Measurements from ENCODE around the gene SCYGR1.
"Not testable (repeated sequence)": the region's sequence is repeated elsewhere in the genome, so short reads cannot be mapped to it uniquely, and the experiment has no call there.

SCYGR1 gene

DNA sequence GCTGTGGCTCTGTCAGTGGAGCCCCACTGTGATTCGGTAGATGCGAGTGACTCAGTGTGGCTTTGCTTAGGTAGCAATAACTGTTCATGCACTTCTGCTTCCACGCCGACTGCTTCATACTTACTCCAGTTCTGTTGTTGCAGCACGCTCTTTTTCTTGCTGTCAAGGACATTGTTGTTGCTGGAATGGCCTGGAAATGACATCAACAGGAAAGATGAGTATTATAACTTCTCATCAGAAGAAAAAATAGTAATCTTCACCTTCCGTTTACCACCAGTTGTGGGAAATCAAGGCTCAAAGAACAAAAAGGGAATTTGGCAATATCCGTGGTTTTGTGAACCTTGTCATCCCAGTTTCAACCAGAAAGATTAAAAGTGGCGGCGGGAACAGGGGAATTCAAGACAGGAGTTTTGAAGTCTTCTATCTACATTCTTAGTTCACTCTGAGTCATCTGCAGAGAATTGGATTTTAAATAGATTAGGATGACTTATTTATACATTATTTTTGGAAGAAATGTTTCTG is 16.9 kb downstream of the SCYGR1 start:
- no peaks in the 10 kb centered on the region for H3K27me3 ChIP-seq (ENCODE audit: control insufficient read depth in 2 of 2, insufficient read depth in 2 of 2, low read length in 2 of 2)
- no peaks in the 10 kb centered on the region for H3K4me1 ChIP-seq (ENCODE audit: control insufficient read depth in 2 of 2, insufficient read depth in 2 of 2, low read length in 2 of 2)
- no peak overlapping the region for H3K27ac ChIP-seq (ENCODE audit: low read depth in 2 of 2, low read length in 2 of 2)
- no peak overlapping the region for H3K4me3 ChIP-seq (ENCODE audit: low read length in 2 of 2)
- no peaks in the 10 kb centered on the region for H3K9me3 ChIP-seq (ENCODE audit: control insufficient read depth in 2 of 2, low read length in 2 of 2)
- H3K36me3 ChIP-seq (ENCODE audit: control insufficient read depth in 2 of 2, insufficient read depth in 2 of 2, low read length in 2 of 2): no peaks in the 10 kb centered on the region
- H3K9ac ChIP-seq (ENCODE audit: low read depth in 1 of 2, low read length in 2 of 2): no peak overlapping the region

DNA sequence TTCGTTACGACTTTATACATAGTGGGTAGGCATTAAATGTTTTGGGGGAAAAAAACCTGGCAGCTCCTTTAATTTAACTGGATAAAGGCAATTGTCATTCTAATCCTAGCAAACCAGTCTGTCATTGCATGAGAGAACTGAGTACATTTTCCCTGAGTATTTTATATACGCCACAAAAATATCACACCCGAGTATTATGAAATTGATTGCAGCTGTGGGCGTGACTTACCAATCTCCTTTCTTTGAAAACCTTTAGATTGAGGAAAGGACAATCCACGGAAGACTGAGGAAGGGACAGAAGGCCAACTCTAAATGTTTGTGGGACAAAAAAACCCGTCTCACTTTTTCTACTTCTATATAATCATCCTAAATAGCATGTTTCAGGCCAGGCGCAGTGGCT is 17.7 kb downstream of the SCYGR1 start:
- H3K27ac ChIP-seq (ENCODE audit: low read depth in 2 of 2, low read length in 2 of 2): no peak overlapping the region

DNA sequence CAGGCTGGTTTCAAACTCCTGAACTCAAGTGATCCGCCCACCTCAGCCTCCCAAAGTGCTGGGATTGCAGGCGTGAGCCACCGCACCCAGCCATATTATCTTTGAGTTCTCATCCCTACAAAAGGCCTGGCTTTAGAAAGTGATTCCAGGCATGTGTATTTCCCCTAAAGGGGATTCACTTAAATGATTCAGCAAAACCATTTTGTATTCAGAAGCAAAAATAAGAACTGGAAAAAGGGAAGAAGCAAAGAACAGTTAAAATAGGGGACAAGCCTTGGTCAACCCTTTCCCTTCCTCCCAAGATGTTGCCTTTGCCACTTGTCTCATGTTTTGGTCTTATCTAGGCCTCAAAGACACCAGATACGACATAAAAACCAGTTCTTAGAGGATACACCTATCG is 19.2 kb downstream of the SCYGR1 start:
- Histone ChIP-seq H3K27ac (ENCODE audit: low read depth in 2 of 2, low read length in 2 of 2) (no peak overlapping the region), H3K4me3 (ENCODE audit: low read length in 2 of 2) (no peak overlapping the region), H3K9me3 (ENCODE audit: control insufficient read depth in 2 of 2, low read length in 2 of 2) (no peaks in the 10 kb centered on the region), H3K27me3 (ENCODE audit: control insufficient read depth in 2 of 2, insufficient read depth in 2 of 2, low read length in 2 of 2) (no peaks in the 10 kb centered on the region), H3K4me1 (ENCODE audit: control insufficient read depth in 2 of 2, insufficient read depth in 2 of 2, low read length in 2 of 2) (no peaks in the 10 kb centered on the region), H3K9ac (ENCODE audit: low read depth in 1 of 2, low read length in 2 of 2) (no peak overlapping the region), H3K36me3 (ENCODE audit: control insufficient read depth in 2 of 2, insufficient read depth in 2 of 2, low read length in 2 of 2) (no peaks in the 10 kb centered on the region)

More for the DNA sequence above, 17.7 kb downstream of the SCYGR1 start:
- Histone ChIP-seq H3K4me1 (ENCODE audit: control insufficient read depth in 2 of 2, insufficient read depth in 2 of 2, low read length in 2 of 2) (no peaks in the 10 kb centered on the region), H3K9me3 (ENCODE audit: control insufficient read depth in 2 of 2, low read length in 2 of 2) (no peaks in the 10 kb centered on the region), H3K4me3 (ENCODE audit: low read length in 2 of 2) (no peak overlapping the region), H3K36me3 (ENCODE audit: control insufficient read depth in 2 of 2, insufficient read depth in 2 of 2, low read length in 2 of 2) (no peaks in the 10 kb centered on the region), H3K27me3 (ENCODE audit: control insufficient read depth in 2 of 2, insufficient read depth in 2 of 2, low read length in 2 of 2) (no peaks in the 10 kb centered on the region), H3K9ac (ENCODE audit: low read depth in 1 of 2, low read length in 2 of 2) (no peak overlapping the region)

DNA sequence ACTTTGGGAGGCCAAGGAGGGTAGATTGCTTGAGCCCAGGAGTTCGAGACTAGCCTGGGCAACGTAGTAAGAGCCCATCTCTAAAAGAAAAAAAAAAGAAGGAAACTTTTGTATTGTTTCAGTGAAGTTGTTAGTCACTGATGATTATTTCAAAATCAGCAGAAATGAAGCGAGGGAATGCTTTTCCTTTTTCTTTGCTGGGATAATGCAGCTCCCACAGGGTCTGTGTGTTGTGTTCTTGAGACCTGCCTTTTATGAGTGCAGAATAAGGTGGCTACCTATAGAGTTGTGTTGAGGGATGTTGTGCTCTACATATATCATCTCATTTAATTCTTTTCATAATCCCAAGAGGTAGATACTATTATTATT is 20.3 kb downstream of the SCYGR1 start:
- Histone ChIP-seq H3K9ac (ENCODE audit: low read depth in 1 of 2, low read length in 2 of 2) (no peak overlapping the region), H3K27ac (ENCODE audit: low read depth in 2 of 2, low read length in 2 of 2) (no peak overlapping the region), H3K9me3 (ENCODE audit: control insufficient read depth in 2 of 2, low read length in 2 of 2) (no peaks in the 10 kb centered on the region), H3K36me3 (ENCODE audit: control insufficient read depth in 2 of 2, insufficient read depth in 2 of 2, low read length in 2 of 2) (no peaks in the 10 kb centered on the region), H3K27me3 (ENCODE audit: control insufficient read depth in 2 of 2, insufficient read depth in 2 of 2, low read length in 2 of 2) (no peaks in the 10 kb centered on the region), H3K4me3 (ENCODE audit: low read length in 2 of 2) (no peak overlapping the region), H3K4me1 (ENCODE audit: control insufficient read depth in 2 of 2, insufficient read depth in 2 of 2, low read length in 2 of 2) (no peaks in the 10 kb centered on the region)

DNA sequence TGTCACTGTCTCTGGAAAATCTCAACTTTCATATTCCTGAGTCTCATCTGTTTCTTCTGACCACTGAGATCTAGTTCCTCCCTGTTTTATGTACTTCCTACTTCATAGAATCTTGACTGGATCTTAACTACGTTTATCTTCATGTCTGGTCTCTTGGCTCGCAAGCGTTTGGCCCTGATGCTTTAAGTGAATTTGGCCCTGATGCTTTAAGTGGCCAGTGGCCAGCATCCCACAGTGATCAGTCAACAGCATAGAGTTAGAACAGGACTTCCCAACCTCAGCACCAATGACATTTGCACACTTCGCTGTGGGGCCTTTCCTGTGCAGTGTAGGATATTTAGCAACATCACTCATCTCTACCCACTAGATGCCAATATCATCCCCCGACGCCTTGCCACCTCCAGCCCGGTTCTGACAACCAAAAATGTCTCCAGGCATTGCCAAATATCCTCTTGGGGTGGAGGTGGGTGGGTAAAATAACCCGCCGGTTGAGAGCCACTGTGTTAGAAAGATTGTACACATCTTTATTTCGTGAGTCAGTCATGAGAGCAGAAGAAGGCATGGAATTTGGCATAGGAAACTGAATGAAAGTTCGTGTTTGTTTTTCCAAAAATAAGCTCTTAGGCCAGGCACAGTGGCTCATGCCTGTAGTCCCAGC is 20.9 kb downstream of the SCYGR1 start:
- H3K9ac ChIP-seq (ENCODE audit: low read depth in 1 of 2, low read length in 2 of 2): no peak overlapping the region
- H3K27ac ChIP-seq (ENCODE audit: low read depth in 2 of 2, low read length in 2 of 2): no peak overlapping the region
- no peaks in the 10 kb centered on the region for H3K36me3 ChIP-seq (ENCODE audit: control insufficient read depth in 2 of 2, insufficient read depth in 2 of 2, low read length in 2 of 2)
- no peaks in the 10 kb centered on the region for H3K27me3 ChIP-seq (ENCODE audit: control insufficient read depth in 2 of 2, insufficient read depth in 2 of 2, low read length in 2 of 2)
- H3K4me3 ChIP-seq (ENCODE audit: low read length in 2 of 2): no peak overlapping the region
- H3K4me1 ChIP-seq (ENCODE audit: control insufficient read depth in 2 of 2, insufficient read depth in 2 of 2, low read length in 2 of 2): no peaks in the 10 kb centered on the region
- no peaks in the 10 kb centered on the region for H3K9me3 ChIP-seq (ENCODE audit: control insufficient read depth in 2 of 2, low read length in 2 of 2)

DNA sequence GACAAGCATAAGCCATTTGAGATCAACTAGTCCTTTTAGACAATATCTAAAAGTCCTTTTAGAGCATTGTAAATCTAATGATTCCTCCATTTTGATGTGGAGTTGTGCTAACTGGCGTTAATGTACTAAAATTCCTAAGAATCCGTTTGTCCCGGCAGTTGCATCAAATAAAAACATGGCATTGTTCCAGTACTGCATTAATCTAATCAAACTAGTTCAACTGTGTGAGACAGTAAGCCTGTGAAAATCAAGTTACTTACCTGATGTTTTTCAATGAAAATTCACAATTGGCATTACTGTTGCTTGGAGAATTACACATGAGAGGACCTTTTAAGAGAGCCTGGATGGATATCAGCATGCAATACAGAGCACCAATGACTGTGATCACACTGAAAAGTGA is 21.9 kb downstream of the SCYGR1 start:
- peaks cover 2% of the 10 kb centered on the region in 2 donors for H3K36me3 ChIP-seq (ENCODE audit: control insufficient read depth in 2 of 2, insufficient read depth in 2 of 2, low read length in 2 of 2)
- no peak overlapping the region for H3K9ac ChIP-seq (ENCODE audit: low read depth in 1 of 2, low read length in 2 of 2)
- H3K27me3 ChIP-seq (ENCODE audit: control insufficient read depth in 2 of 2, insufficient read depth in 2 of 2, low read length in 2 of 2): no peaks in the 10 kb centered on the region
- no peak overlapping the region for H3K4me3 ChIP-seq (ENCODE audit: low read length in 2 of 2)
- no peaks in the 10 kb centered on the region for H3K9me3 ChIP-seq (ENCODE audit: control insufficient read depth in 2 of 2, low read length in 2 of 2)
- H3K27ac ChIP-seq (ENCODE audit: low read depth in 2 of 2, low read length in 2 of 2): no peak overlapping the region
- no peaks in the 10 kb centered on the region for H3K4me1 ChIP-seq (ENCODE audit: control insufficient read depth in 2 of 2, insufficient read depth in 2 of 2, low read length in 2 of 2)

DNA sequence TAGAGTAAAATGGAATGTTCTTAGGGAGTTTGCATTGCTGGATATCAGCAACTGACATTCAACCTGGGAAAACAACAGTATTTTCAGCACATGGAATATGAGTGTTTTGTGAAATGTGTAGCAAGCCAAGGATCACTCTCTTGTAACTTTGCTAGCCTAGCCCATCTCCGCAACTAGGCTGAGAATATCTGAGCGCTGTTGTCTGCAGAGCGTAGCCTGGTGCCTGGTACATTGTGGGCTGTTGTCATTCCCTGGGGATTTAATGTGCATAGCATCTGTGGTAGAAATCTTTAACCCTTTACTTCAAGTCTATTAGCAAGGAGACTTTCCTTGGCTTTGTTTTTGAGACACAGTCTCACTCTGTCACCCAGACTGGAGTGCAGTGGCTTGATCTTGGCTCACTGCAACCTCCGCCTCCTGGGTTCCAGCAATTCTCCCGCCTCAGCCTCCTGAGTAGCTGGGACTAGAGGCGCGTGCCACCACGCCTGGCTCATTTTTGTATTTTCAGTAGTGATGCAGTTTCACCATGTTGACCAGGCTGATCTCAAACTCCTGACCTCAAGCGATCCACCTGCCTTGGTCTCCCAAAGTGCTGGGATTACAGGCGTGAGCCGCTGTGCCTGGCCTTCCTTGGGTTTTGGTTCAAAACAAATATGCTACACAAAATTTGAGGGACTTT is 23.0 kb downstream of the SCYGR1 start:
- H3K9ac ChIP-seq (ENCODE audit: low read depth in 1 of 2, low read length in 2 of 2); H3K9me3 ChIP-seq (ENCODE audit: control insufficient read depth in 2 of 2, low read length in 2 of 2); H3K27ac ChIP-seq (ENCODE audit: low read depth in 2 of 2, low read length in 2 of 2); H3K27me3 ChIP-seq (ENCODE audit: control insufficient read depth in 2 of 2, insufficient read depth in 2 of 2, low read length in 2 of 2); H3K4me1 ChIP-seq (ENCODE audit: control insufficient read depth in 2 of 2, insufficient read depth in 2 of 2, low read length in 2 of 2); H3K4me3 ChIP-seq (ENCODE audit: low read length in 2 of 2): not testable (repeated sequence)
- peaks cover 5 to 11% of the 10 kb centered on the region in 2 donors for H3K36me3 ChIP-seq (ENCODE audit: control insufficient read depth in 2 of 2, insufficient read depth in 2 of 2, low read length in 2 of 2)

DNA sequence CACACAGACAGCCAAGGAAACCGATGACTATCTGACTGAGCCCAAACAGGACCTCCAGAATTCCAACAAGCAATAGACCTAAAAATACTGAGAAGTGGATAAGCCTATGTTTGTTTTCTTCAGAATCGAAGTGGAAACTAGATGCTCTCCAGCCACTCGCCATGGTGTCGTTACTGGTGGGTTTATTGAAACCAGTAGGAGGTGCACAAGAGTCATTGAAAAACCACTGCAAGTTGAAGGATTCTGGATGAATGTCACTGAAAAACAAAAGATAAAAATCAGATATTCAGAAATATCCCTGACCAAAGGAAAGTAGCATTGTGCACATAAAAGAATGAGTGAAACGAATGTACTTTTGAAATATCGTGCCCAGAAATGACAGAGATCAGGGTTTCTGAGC is 24.0 kb downstream of the SCYGR1 start:
- H3K36me3 ChIP-seq (ENCODE audit: control insufficient read depth in 2 of 2, insufficient read depth in 2 of 2, low read length in 2 of 2): peaks cover 11 to 16% of the 10 kb centered on the region in 2 donors
- no peak overlapping the region for H3K4me3 ChIP-seq (ENCODE audit: low read length in 2 of 2)
- no peak overlapping the region for H3K9ac ChIP-seq (ENCODE audit: low read depth in 1 of 2, low read length in 2 of 2)
- H3K27ac ChIP-seq (ENCODE audit: low read depth in 2 of 2, low read length in 2 of 2): no peak overlapping the region
- H3K4me1 ChIP-seq (ENCODE audit: control insufficient read depth in 2 of 2, insufficient read depth in 2 of 2, low read length in 2 of 2): no peaks in the 10 kb centered on the region
- H3K9me3 ChIP-seq (ENCODE audit: control insufficient read depth in 2 of 2, low read length in 2 of 2): no peaks in the 10 kb centered on the region
- no peaks in the 10 kb centered on the region for H3K27me3 ChIP-seq (ENCODE audit: control insufficient read depth in 2 of 2, insufficient read depth in 2 of 2, low read length in 2 of 2)

DNA sequence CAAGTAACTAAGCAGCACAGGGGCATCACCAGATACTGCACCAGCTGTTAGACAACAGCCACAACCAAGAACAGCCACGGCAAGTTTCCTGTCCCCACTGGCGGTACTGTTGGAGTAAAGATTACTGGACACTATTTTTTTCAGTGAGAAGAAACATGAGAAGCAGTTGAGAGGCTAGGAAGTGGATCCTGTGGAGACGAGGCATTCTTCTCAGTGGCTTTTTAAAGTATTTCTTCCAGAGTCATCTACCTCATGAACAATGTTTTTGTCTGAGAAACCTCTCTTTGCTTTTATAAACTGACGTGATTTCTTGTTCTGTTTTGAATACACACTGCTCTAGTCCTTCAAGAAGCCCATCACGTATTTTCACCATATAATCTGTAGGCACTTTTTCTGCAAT is 27.4 kb downstream of the SCYGR1 start:
- Histone ChIP-seq H3K27me3 (ENCODE audit: control insufficient read depth in 2 of 2, insufficient read depth in 2 of 2, low read length in 2 of 2) (no peaks in the 10 kb centered on the region), H3K9me3 (ENCODE audit: control insufficient read depth in 2 of 2, low read length in 2 of 2) (no peaks in the 10 kb centered on the region), H3K4me1 (ENCODE audit: control insufficient read depth in 2 of 2, insufficient read depth in 2 of 2, low read length in 2 of 2) (no peaks in the 10 kb centered on the region), H3K27ac (ENCODE audit: low read depth in 2 of 2, low read length in 2 of 2) (no peak overlapping the region), H3K36me3 (ENCODE audit: control insufficient read depth in 2 of 2, insufficient read depth in 2 of 2, low read length in 2 of 2) (peaks cover 33 to 36% of the 10 kb centered on the region in 2 donors), H3K9ac (ENCODE audit: low read depth in 1 of 2, low read length in 2 of 2) (no peak overlapping the region), H3K4me3 (ENCODE audit: low read length in 2 of 2) (no peak overlapping the region)

DNA sequence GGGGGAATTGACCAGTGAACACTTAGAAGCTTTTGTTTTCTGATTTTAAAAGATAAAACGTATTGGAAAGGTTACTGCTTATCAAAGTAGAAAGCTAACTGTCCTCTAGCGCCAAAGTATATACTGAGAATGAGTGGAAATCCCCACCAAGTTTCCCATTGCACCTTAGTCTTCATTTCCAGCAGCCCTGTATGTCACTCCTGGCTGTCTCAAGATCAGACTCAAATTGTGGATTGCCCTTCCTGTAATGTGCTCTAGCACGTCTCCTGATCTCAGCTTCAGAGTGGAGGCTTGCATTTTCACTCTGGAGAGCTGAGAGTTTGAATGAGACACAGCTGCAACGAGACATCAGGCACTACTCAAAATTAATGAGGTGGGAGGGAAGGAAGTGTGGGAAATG is 36.1 kb downstream of the SCYGR1 start:
- Histone ChIP-seq H3K27ac (ENCODE audit: low read depth in 2 of 2, low read length in 2 of 2) (no peak overlapping the region), H3K9ac (ENCODE audit: low read depth in 1 of 2, low read length in 2 of 2) (no peak overlapping the region), H3K4me3 (ENCODE audit: low read length in 2 of 2) (no peak overlapping the region), H3K9me3 (ENCODE audit: control insufficient read depth in 2 of 2, low read length in 2 of 2) (no peaks in the 10 kb centered on the region), H3K27me3 (ENCODE audit: control insufficient read depth in 2 of 2, insufficient read depth in 2 of 2, low read length in 2 of 2) (no peaks in the 10 kb centered on the region), H3K36me3 (ENCODE audit: control insufficient read depth in 2 of 2, insufficient read depth in 2 of 2, low read length in 2 of 2) (peaks cover 24 to 37% of the 10 kb centered on the region in 2 donors), H3K4me1 (ENCODE audit: control insufficient read depth in 2 of 2, insufficient read depth in 2 of 2, low read length in 2 of 2) (no peaks in the 10 kb centered on the region)

Data from mucosa of rectum (tissue), 2 donors.